SIG-M5 (cell line): ENCODE measurements around the gene MLLT3.

Source experiments
- DNase-seq: peaks from one replicate; lab custom pipeline; 2025; lab: John Stamatoyannopoulos, UW

MLLT3 gene

GRCh38 chr9:20377790-20378189, 244.5 kb downstream of the MLLT3 start:
- no peak for DNase-seq

GRCh38 chr9:20376731-20377375, 245.4 kb downstream of the MLLT3 start:
- no peak for DNase-seq

- no peak for DNase-seq
These were observed 246.3 kb downstream of the MLLT3 start for GRCh38 chr9:20376042-20376441.

DNA sequence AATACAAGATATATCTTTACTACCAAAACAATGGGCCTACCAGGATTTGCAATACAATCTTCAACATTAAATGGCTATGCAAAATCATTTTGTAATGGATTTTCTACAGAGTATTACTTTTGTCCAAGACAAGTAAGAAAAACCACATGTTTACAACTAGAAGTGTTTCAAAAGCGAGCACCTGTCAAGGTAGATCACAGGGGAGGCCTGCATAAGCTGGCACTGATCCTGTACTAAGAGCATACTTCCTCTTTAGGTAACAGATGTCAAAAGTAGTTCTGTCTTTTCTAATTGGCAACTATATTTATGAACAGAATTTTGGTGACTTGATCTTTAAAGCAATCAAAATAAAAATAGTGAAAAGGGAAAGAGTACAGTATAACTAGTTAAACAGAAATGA, 249.0 kb downstream of the MLLT3 start:
- no peak for DNase-seq

- no peak for DNase-seq
These were observed 252.9 kb downstream of the MLLT3 start for GRCh38 chr9:20369391-20369790.

DNA sequence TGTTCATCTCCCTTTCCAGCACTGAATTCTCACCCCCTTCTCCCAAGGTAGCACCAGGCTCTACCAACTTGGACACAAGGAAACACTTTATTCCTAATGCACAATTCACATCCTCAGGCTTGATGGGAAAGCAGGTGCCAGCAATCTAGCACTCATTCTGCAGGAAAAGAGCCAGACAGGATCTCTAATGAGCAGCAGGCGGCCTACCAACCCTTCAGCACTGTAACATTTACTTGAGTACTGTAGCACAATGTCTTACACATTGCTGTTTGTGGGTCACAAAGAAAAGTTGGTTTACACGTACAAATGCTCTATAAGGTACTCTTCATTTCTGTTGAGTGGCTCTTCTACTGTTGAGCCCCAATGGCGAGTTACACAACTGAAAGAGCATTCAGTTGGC, 254.4 kb downstream of the MLLT3 start:
- no peak for DNase-seq

GRCh38 chr9:20364959-20365358, 257.3 kb downstream of the MLLT3 start:
- DNase-seq: no peak

GRCh38 chr9:20363233-20363632, 259.1 kb downstream of the MLLT3 start:
- no peak for DNase-seq

DNA sequence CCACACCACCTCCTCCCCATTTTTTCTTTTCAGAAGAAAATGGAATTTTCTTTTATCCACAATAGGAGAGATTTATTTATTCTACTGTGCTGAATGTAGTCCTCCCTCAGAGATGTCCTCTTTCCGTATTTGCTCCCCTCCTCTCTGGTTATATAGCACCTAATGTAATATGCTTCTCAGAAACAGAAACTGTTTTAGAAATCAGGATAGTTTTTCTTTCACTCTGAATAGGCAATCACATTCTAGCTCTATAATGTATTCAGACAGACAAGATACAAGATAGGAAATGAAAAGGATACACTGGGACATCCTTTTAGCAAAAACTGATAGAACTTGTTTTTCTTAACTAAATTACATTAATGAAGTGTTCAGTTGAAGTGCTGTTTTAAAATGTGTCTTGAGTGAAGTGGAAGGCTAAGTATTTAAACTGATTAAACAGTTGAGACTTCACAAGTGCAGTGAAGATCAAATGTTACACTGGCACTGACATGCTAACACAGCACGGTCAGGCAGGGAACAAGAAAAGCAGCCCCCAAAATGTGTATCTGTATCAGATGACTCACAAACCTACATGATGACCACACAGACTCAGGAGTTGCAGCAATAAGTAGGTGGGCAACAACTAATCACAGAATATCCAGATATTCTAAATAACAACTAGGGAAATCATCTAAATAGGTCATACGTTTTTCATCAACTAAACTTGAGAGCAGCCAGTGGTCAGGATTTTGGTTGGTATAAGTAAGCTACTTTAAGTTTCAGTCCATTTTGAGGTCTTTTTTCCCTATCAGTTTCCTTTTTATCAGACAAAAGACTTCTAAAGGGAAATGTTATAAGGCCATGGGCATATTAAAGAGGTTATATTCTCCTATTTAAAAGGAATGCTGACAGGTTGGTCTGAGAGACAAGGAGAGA, 260.4 kb downstream of the MLLT3 start:
- no peak for DNase-seq

DNA sequence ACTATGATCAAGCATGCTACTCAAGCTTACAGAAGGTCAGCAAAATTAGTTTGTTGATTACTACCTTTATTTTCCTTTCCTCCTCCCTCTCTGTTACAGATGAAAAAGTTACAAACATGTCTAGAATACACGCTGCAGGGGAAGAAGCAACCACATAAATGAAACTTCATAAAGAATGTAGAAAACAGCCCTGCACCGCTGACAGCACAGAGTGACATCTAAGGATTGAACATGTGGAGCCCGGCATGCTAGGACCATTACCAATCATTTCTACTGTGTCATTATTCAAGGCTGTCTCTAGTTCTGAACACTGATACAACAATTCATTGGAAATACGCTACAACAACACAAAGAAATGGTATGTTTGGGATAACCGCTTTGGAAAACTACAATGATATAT, 261.1 kb downstream of the MLLT3 start:
- DNase-seq: no peak

- DNase-seq: no peak
These were observed 264.1 kb downstream of the MLLT3 start for GRCh38 chr9:20358207-20358606.

GRCh38 chr9:20357037-20357432, 265.3 kb downstream of the MLLT3 start:
- DNase-seq: no peak

GRCh38 chr9:20356403-20357036, 265.8 kb downstream of the MLLT3 start:
- DNase-seq: no peak

- no peak for DNase-seq
These were observed 267.3 kb downstream of the MLLT3 start for GRCh38 chr9:20355022-20355421.

DNA sequence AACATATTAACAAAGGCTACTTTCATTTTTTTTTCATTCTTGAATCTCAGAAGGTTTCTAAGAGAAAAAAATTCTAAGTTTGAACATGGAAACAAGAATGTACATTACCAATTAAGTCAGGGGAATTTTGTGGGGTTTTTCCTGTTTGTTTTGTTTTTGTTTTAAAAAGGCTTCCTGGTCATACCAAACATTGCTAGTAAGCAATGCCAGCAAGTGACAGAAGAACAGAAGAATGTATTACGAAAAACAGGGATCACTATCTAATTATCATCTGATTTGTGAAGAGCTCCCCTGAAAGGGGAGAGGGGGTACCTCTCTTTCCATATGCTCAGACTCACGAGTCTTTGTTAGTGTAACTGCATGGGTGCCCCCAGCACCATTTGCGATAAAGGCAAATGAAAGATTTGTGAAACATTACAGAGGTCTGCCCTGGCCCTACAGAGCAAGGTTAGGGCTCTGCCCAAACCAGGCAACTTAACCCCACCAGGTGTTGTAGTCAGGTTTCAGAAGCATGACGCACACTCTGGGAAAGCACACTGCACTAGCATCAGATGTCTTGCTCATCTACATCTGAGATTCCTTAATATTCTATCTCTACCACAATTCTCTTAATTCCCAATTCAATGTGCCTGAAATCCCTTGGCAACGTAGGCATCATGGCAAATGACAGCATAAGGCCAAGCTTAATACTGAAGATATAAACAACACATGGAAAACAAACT, 268.2 kb downstream of the MLLT3 start:
- no peak for DNase-seq

DNA sequence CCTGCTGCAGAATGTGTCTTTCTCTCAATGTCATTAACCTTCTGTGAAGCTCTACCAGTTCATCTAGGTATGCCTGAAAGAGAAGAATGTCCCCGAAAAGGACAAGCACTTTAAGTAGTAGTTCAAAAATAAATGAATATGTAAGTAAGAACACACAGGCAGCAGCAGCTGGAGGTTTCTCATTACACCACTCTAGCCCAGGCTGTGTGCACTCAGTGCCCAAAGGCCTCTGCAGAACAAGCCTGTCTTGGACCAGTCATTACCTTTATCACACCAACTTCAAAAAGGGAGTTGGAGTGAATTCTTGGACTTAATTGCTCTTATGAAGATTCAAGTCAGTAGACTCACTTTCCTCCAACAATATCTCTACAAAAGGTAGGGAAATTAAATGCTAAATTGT, 268.8 kb downstream of the MLLT3 start:
- DNase-seq: no peak

DNA sequence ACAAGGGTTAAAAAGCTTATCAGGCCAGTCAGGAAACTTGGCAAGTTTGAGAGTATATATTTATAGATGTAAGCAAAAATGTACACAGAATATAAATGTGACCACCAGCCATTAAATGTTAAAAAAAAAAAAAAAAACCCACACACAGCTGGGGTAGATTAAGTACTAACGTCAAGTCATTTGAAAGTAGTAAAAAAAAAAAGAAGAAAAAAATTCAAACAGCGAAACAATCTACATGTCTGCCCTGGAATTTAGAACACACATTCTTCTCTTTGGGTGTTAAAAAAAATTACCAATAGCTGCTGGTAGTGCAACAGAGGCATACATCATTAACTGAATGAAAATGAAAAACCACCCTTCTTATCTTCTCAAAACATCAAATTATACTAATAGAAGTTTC, 269.7 kb downstream of the MLLT3 start:
- no peak for DNase-seq

GRCh38 chr9:20351715-20352114, 270.6 kb downstream of the MLLT3 start:
- DNase-seq: no peak

GRCh38 chr9:20349568-20349967, 272.7 kb downstream of the MLLT3 start:
- no peak for DNase-seq

DNA sequence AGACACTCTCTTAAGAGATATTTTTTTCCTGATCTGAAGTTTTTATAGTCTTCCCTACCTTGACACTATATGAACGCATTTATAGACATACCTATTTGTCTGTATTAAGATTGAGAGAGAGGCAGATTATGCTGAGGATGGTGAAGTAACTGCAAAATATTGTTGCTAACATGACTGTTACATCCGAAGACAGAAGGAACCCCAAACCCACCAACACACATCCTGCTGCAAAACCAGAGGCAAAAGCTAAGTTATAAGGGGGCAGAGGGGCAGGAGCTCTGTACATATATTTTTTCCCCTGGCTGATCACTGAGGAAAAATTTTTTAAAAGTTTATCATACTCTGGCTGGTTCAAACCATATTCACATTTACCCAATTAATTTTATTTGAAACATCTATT, 279.0 kb downstream of the MLLT3 start:
- DNase-seq: no peak

- DNase-seq: no peak
These were observed 281.8 kb downstream of the MLLT3 start for GRCh38 chr9:20340511-20340861.

DNA sequence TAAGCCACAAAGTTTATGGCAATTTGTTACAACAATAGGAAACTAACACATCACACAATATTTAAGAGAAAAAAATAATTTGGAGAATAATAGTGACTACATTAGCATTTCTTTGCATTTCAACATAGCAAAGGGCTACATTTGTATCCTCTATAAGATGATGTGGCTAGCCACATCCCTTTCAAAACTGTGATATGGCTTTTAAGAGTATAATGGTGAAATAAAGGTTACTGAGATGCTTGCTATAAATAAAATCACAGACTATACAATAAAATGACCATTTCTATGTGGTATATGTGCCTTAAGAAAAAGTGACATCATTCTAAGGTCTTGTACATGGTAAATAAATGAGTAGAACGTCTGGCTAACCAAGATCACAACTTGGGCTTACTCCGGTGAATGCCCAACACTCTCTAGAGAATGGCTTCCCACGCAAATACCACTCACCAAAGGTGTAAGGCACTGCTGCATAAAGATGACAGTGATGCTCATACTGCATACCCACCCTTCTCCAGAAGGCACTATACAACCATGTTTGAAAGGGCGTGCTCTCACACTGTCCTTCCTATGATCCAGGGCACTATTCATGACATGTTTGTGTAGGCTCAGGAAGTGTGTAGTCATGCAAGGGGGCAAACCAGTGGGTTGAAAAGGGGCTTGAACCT, 286.5 kb downstream of the MLLT3 start:
- DNase-seq: no peak
